ENCODE results near the gene AAGAB. TPM values are rescaled to one million over a fixed set of nuclear protein-coding genes. Genes with fewer than 3 reads are reported as not detected.
"Not testable (repeated sequence)": the region's sequence is repeated elsewhere in the genome, so short reads cannot be mapped to it uniquely, and the experiment has no call there.

The AAGAB gene, protein sequence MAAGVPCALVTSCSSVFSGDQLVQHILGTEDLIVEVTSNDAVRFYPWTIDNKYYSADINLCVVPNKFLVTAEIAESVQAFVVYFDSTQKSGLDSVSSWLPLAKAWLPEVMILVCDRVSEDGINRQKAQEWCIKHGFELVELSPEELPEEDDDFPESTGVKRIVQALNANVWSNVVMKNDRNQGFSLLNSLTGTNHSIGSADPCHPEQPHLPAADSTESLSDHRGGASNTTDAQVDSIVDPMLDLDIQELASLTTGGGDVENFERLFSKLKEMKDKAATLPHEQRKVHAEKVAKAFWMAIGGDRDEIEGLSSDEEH
- 38.5 and 39.3 TPM in 2 replicates for total RNA-seq

DNA sequence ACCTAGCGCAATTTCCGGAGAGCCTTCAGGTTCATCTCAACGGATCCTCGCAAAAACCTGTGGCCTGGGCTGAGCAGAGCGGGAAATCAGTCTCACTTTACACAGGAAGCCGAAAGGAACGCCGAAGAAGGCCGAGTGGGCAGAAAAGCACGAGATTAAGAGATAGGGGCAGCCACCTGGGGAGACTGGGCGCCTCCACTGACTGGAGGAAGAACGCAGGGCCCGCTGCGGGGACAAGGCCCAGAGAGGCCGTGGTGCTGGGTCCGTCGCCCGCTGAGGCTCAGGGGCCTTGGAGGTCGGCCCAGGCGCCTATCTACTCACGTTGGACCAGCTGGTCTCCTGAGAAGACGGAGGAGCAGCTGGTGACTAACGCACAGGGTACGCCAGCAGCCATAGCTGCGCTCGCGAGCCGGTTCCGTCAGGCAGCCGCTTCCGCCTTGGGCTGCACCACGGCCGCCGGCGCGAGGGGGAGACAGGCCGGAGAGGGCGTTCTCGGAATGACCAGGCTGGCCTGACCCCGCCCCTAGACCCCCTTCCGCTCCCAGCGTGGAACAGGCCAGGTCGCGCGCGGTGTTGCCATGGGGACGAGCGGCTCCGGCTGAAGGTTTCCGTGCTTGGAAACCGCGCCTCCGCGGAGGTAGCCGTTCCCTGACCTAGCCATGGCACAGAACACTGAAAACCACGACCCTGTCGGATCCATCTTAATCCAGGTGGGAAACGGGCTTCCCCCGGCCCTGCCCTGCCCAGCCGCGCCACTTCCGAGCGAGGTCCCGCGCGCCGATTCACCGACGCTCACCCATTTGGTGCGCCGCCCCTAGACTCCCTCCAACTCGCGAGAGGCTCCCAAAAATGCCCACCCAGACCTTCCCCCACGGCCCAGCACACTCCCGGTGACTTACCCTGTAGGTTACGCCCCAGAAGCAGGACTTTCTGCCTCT lies at the start of gene AAGAB, which contains the start of gene IQCH:
AAGAB (minus strand) TSS at position 424 of the 938 bp plus-strand sequence; CDS start at position 394, 30 bp downstream.
IQCH (plus strand) TSS at position 549 of the 938 bp plus-strand sequence; CDS start at position 660, 111 bp downstream.
- peak; percentile 86 to 97 for DNase-seq (ENCODE audit: low read depth in 2 of 2)

DNA sequence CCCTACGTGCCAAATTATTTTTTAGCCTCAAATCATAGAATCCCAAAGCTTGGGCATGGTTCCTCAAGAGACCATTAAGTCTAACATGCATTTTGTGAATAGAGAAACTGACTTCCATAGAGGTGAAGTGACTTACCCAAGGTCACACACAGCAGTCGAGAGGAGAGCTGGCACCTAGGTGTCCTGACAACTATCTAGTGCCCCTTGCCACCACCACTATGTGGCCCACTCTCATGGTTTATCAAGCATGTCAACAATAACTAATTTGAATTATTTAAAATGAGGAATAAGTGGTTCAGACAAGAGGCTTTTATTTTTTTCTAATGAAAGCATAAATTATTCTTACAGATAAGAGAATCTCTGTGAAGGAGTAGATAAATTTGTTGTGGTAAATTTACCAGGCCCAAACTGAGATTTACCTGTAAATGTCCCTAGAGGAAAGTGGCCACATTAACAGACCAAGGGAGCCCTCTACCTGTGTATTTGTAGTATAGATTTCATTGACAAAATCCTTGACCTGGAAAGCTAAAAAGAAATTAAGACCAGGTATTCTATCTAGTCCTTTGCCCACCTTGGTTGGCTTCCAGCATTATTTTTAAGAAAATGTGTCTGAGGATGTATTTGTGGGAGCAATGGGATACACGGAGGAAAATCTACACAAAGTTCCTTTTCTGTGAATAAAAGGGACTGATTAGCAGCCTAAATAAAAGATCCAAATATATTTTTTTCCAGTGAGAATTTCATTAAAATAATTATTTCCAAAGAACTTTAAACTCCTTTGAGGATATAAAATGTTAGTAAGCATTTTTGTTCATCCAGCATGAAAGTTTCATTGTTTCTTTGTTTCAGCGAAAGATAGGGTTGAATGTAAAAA lies 49.3 kb upstream of the AAGAB start:
- peak; percentile 47 to 65 for DNase-seq (ENCODE audit: low read depth in 2 of 2)

DNA sequence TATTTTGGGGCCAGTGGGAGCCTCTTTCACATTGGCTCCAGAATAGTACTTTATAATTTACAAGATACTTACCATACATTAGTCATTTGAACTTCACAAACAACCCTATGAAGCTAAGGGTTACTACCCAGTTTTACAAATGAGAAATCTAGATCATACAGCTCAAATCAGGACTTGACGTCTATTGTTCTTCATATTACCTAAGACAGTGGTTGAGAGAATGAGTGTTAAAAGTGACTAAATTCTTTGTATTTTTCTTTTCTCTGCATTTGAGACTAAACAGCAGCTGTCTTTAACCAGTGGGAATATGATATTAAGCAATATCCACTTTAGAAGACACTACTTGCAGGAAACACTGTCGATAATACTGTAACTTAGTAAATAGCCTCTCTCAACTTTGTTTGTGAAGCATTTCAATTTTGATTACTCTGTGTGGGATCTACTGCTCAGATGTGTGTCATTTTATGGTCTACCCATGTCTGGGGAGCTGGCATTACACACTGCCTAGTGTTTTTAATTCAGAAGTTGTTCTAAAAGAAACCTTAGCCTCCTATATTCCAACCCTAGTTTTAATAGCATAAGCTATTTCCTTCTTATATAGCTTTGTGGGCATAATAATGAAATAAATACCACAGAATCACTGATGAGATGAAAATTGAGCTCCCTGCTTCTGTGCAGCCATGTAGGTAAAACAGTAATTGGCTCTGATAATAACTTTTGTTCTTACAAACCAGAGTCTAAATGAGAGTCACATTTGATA lies 46.0 kb upstream of the AAGAB start:
- no peak for DNase-seq (ENCODE audit: low read depth in 2 of 2)

DNA sequence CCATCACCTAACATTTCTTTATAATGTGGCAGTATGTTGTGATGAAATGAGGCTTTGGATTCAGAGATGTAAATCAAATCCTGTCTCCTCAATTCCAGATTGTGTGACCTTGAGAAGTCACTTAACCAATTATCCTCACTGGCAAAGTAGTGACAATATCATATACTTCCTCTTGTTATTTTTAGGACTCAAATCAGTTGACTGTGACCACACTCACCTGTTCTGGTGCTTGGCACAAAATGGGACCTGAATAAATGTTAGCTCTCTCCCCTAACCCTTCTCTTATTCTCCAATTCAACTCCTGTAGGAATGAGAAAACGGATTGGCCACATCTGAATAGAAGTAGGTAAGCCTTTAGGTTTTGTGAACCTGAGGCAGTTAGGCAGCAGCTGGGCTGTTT lies 42.2 kb upstream of the AAGAB start:
- no peak for DNase-seq (ENCODE audit: low read depth in 2 of 2)

DNA sequence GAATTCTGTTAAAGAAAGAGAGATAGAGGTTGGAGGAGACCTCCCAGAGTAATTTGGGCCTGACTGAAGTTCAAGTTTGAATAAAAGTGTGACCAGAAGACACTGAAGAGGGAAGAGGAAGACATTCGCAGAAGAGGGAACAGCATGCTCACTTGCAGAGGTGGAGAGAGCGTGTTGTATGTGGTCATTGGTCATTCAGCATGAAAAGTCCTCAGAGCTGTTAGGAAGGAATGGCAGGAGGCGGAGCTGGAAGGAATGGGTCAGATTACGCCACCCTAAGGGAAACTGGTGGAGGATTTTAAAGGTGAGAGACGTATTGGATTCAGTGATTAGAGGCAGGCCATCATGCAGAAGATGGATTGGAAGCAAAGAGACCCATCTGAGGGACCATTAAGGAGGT lies 41.7 kb upstream of the AAGAB start:
- DNase-seq (ENCODE audit: low read depth in 2 of 2): no peak

DNA sequence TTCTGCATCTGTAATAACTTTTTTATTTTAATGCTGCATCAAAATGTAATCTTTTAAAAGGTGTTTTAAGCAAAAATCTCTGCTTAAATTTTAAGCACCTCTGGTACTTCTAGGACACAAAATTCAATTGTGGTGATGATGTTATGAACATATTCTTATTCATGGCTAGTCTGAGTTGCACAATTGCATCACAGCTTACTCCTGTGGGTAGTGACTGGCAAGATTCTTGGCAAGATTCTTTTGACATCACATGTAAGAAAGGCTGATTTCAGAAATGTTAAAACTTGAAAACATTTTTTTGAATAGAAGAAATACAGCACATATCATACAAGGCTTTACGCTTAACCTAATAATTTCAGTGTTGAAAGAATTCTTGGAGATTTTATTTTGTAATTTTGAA lies 35.9 kb upstream of the AAGAB start:
- no peak for DNase-seq (ENCODE audit: low read depth in 2 of 2)

DNA sequence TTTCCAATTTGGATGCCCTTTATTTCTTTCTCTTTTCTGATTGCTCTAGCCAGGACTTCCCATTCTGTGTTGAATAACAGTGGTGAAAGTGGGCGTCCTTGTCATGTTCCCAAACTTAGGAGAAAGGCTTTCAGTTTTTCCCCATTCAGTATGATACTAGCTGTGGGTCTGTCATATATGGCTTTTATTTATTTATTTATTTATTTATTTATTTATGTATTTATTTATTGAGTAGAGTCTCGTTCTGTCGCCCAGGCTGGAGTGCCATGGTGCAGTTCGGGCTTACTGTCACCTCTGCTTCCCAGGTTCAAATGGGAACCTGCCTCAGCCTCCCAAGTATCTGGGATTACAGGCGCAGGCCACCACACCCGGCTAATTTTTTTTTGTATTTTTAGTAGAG lies 31.9 kb upstream of the AAGAB start:
- not testable (repeated sequence) for DNase-seq (ENCODE audit: low read depth in 2 of 2)

DNA sequence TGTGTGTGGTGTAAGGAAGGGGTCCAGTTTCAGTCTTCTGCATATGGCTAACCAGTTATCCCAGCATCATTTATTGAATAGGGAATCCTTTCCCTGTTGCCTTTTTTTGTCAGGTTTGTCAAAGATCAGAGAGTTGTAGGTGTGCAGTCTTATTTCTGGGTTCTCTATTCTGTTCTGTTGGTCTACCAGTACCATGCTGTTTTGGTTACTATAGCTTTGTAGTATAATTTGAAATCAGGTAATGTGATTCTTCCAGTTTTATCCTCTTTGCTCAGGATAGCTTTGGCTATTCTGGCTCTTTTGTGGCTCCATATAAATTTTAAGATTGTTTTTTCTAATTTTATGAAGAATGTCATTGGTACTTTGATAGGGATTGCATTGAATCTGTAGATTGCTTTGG lies 31.2 kb upstream of the AAGAB start:
- not testable (repeated sequence) for DNase-seq (ENCODE audit: low read depth in 2 of 2)

DNA sequence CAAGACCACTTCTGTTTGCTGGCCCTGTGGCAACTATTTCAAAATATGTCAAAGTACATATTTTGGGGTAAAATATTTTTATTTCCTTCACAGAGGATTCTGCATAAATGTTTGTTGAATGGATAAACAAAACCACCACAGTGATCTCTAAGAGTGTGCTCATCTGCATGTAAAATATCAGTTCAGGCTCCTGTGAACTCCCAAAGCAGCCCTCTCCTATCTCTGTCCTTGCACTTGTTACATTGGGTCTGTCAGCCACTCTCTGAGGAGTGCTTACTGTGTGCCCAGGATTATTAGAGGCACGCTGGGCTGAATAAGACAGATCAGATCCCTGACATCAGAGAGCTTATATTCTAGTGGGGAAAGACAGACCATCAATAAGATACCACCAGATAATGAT lies 27.3 kb upstream of the AAGAB start:
- no peak for DNase-seq (ENCODE audit: low read depth in 2 of 2)

DNA sequence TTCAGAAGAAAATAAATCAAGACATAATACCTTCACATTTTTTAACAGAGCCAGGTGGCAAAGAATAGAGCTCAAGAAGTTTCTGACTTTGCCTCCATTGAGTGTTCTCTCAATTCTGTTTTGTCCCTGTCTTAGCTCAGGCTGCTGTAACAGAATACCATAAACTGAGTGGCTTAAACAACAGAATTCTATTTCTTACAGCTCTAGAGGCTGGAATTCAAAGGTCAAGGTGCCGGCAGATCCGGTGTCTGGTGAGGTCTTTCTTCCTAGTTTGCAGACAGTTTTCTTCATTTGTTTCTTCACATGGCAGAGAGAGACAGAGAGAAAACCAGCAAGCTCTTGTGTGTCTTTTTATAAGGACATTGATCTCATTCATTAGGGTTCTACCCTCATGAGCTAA lies 25.8 kb upstream of the AAGAB start:
- no peak for DNase-seq (ENCODE audit: low read depth in 2 of 2)

DNA sequence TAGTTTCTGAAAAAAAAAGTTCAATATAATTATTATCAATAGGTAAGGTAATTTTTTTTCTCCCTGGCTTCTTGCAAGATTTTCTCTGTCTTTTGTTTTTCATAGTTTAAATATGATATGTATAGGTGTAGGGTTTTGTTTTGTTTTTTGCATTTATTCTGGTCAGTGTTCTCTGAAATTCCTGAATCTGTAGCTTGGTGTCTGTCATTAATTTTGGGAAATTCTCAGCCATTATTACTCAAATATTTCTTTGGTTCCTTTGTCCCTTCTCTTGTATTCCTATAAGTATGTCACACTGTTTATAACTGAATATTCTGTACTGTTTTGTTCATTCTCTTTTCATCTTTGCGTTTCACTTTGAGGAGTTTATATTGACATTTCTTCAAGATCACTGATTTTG lies 22.2 kb upstream of the AAGAB start:
- DNase-seq (ENCODE audit: low read depth in 2 of 2): no peak

DNA sequence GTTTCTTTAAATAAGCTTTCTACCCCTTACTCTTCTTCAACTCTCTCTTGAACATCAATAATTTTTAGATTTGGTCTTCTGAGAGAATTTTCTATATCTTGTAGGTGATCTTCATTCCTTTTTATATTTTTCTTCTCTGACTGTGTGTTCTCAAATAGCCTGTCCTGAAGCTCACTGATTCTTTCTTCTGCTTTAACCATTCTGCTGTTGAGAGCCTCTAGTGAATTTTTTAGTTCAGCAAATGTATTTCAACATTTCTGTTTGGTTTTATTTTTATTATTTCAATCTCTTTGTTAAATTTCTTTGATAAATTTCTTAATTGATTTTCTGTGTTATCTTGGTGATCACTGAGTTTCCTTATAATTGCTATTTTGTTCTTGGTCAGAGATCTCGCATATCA lies 19.8 kb upstream of the AAGAB start:
- no peak for DNase-seq (ENCODE audit: low read depth in 2 of 2)

DNA sequence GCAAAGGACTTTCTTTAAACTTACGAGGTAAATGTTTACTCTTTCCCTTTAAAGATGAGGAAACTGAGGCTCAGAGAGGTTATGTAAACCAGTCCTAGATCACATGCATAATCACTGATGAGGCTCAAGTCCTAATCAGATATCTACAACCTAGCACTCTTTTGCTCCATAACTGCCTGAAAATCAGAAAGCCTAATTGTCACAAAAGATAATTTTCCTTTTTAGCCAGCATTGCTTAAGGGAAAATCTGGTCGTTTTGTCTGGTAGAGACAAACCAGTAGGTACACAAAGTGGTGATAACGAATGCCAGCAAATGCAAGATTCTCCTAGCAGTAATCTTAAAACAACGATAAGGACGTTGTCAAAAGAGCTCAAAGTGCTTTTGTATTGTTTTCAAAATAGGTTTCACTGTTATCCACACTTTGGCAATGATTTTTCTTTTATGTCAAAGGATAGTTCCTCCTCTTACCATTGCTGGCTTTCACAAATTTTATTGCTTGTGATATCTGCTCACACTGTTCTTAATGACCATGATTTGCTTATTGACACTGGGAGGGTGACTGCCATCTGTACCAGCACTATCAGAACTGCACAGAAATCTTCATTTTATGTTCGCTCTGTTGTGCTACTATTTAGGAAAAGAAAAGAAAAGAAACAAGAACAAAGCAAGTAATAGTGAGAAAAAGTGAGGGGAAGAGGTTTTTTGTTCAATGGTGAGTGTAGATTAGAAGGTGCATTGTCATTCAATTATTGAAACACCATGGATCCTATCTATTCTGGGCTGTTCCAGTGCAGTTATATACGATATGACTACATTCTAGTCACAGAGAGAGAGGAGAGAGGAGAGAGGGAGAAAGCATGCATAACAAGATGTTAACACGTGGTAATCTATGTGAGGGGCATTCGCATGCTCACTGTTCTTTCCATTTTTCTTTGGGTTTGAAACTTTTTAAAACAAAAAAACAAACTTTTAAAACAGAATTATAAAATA lies 13.8 kb upstream of the AAGAB start:
- no peak for DNase-seq (ENCODE audit: low read depth in 2 of 2)

DNA sequence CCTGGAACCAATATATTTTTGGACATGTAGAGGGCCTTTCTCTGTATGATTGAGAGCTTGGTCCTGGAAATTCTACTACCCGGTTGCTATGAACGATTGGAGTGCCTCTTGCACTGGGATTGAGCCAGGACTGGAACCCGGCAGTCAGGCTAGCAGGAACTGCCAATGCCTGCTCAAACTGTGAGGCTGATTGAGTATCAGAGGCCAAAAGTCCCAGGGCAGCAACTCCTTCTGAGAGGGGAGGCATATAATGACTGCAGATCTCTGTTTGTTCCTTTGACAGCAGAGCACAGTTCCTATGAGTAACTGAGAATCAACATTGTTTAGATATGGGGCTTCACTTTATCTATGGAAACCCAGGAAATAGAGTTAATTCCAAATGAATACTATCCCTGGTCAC lies 13.0 kb upstream of the AAGAB start:
- DNase-seq (ENCODE audit: low read depth in 2 of 2): no peak

DNA sequence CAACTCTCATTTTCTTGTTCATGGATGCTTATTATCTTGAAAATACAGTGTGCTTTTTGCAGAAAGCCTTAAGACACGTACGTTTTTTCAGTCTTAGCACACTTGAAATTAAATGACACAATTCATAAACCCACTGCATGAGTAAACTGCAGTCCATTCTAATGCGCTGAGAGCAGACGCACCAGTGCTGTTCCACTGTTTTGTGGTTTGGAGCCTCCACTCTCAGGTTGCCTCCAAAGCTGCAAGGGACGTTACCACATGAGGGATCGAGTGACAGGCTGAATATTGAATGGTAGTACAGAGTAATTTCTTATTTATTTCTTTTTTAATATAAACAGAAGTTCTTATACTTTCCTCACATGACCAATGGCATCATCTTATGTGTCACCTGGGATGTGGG lies 12.4 kb upstream of the AAGAB start:
- DNase-seq (ENCODE audit: low read depth in 2 of 2): no peak

DNA sequence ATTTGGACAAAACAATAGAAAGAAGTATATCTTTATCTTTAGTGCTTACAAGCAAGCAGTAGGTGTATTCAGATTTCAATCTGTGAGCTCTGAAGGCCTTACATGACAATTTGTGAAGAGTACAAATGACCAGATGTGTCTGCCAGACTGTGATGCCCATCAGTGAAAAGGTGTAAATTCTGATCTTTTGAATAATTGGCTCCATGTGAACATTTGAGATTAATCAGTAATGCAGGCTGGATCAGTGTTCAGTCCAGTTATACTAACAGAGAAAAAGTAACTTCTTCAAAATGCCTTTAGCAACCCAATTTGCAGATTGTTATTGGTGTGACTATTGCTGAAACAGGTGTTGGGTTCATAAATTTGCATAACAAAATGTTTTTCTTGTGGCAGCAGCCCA lies 5.3 kb upstream of the AAGAB start:
- no peak for DNase-seq (ENCODE audit: low read depth in 2 of 2)

DNA sequence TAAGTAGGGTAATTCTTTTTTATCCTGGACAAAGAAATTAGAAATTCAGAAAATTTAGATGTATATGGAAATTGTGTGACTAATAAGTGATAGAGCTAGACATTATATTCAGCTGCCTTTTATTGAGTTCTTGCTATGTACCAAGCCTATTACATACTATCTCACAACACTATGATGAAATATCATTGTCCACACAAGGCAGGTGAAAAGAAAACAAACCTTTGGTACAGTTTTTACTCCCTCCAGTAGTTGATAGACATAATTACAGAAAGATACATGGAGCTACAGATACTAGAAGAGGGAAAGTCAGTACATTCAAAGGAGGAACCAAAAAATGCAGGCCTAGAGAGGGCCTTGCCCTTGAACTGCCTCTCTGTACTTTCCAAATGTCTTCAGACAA lies 4.9 kb upstream of the AAGAB start:
- DNase-seq (ENCODE audit: low read depth in 2 of 2): no peak

DNA sequence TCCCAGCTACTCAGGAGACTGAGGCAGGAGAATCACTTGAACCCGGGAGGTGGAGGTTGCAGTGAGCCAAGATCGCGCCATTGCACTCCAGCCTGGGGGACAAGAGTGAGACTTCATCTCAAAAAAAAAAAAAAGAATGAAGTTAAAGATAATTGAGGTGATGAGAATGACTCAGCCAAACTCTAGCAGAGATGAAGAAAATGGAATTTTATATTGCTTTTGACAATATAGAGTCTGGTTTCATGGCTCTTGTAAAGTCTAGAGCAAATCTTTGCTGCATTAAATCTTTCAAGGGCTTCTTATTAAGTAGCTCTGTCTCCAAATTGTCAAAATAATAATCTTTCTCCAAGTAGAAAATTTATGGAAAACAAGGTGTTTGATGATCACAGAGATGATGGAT lies 4.0 kb upstream of the AAGAB start:
- DNase-seq (ENCODE audit: low read depth in 2 of 2): not testable (repeated sequence)

DNA sequence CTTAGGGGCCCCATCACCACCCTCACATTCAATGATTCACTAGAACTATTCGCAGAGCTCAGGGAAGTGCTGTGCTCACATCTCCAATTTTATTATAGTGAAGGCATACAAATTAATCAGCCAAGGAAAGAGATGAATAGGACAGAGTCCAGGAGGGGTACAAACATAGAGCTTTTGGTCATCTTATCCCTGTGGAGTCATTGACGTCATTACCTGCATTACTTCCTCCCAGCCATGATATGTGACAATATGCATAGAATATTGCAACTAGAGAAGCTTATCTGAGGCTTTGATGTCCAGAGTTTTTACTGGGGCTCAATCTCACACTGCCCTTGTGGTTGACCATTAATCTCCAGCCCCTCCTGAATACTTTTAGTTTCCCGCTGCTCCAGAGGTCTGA lies 1.6 kb upstream of the AAGAB start:
- no peak for DNase-seq (ENCODE audit: low read depth in 2 of 2)
